Measurements from ENCODE around the gene BLOC1S5.

The BLOC1S5 gene

DNA sequence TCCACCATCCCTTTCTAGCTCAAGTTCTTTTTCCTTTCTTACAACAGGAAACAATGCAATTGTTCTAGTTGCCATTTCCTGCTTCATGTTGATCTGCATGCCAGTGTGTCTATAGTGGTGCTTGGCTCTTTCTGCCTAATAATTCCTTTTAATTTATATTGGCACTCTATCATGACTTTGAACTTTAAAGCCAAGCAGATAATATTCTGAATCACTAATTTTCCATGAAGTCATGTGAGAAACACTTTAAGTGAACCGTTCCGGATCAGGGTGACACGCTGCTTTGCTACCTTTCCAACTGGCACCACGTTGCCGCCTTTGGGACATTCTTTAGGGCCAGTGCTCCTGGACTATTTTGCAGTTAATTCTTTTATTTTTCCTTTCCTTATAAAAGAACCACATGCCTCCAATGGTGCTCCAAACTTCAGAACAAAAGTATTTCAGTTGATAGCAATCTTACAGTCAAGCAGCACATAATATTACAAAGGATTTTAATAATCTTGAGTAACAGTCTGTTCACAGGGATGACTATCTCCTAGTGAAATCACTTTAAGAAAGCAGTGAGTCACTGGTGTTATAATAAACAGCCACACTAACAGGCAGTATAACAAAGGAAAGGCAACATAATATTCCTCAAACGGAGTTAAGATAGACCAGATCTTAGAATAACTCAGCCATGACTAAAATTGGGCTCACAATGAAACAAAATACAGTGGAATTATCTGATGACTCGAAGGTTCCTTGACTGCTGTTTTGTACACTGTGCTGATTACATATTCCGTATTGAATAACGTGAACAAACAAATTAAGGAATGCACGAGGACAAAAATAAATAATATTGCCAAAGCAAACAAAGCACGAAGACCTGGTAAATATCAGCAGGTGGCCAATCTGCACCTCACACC is 19.0 kb upstream of the BLOC1S5 start (continued):
- TF ChIP-seq, protein P1, sequence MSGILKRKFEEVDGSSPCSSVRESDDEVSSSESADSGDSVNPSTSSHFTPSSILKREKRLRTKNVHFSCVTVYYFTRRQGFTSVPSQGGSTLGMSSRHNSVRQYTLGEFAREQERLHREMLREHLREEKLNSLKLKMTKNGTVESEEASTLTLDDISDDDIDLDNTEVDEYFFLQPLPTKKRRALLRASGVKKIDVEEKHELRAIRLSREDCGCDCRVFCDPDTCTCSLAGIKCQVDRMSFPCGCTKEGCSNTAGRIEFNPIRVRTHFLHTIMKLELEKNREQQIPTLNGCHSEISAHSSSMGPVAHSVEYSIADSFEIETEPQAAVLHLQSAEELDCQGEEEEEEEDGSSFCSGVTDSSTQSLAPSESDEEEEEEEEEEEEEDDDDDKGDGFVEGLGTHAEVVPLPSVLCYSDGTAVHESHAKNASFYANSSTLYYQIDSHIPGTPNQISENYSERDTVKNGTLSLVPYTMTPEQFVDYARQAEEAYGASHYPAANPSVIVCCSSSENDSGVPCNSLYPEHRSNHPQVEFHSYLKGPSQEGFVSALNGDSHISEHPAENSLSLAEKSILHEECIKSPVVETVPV (CRISPR knock-in tag; IDR thresholded peaks at IDR 0.05), result no peak
- TF ChIP-seq TCF4 (CRISPR knock-in tag; IDR thresholded peaks at IDR 0.05; ENCODE audit: borderline replicate concordance), result no peak
- TF ChIP-seq TOX (CRISPR knock-in tag; IDR thresholded peaks at IDR 0.05; ENCODE audit: borderline replicate concordance), result no peak
- TF ChIP-seq BACH2 (CRISPR knock-in tag; IDR thresholded peaks at IDR 0.05; ENCODE audit: borderline replicate concordance), result no peak
- TF ChIP-seq, protein P2, sequence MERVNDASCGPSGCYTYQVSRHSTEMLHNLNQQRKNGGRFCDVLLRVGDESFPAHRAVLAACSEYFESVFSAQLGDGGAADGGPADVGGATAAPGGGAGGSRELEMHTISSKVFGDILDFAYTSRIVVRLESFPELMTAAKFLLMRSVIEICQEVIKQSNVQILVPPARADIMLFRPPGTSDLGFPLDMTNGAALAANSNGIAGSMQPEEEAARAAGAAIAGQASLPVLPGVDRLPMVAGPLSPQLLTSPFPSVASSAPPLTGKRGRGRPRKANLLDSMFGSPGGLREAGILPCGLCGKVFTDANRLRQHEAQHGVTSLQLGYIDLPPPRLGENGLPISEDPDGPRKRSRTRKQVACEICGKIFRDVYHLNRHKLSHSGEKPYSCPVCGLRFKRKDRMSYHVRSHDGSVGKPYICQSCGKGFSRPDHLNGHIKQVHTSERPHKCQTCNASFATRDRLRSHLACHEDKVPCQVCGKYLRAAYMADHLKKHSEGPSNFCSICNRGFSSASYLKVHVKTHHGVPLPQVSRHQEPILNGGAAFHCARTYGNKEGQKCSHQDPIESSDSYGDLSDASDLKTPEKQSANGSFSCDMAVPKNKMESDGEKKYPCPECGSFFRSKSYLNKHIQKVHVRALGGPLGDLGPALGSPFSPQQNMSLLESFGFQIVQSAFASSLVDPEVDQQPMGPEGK (CRISPR knock-in tag; IDR thresholded peaks at IDR 0.05; ENCODE audit: borderline replicate concordance), result peak; percentile 62; the same call in 1 of the 2 replicates
- TF ChIP-seq GLIS3 (CRISPR knock-in tag; IDR thresholded peaks at IDR 0.05), result no peak
- TF ChIP-seq ZNF70 (CRISPR knock-in tag; IDR thresholded peaks at IDR 0.05), result no peak
- TF ChIP-seq, protein P3, sequence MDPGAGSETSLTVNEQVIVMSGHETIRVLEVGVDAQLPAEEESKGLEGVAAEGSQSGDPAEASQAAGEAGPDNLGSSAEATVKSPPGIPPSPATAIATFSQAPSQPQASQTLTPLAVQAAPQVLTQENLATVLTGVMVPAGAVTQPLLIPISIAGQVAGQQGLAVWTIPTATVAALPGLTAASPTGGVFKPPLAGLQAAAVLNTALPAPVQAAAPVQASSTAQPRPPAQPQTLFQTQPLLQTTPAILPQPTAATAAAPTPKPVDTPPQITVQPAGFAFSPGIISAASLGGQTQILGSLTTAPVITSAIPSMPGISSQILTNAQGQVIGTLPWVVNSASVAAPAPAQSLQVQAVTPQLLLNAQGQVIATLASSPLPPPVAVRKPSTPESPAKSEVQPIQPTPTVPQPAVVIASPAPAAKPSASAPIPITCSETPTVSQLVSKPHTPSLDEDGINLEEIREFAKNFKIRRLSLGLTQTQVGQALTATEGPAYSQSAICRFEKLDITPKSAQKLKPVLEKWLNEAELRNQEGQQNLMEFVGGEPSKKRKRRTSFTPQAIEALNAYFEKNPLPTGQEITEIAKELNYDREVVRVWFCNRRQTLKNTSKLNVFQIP (CRISPR knock-in tag; IDR thresholded peaks at IDR 0.05; ENCODE audit: borderline replicate concordance, low read depth), result no peak
- no peak for TF ChIP-seq ESRRG (CRISPR knock-in tag; IDR thresholded peaks at IDR 0.05)
- no peak for TF ChIP-seq ZNF565 (CRISPR knock-in tag; conservative IDR thresholded peaks at IDR 0.05; ENCODE audit: low read depth)
- TF ChIP-seq ARNTL (CRISPR knock-in tag; IDR thresholded peaks at IDR 0.05; ENCODE audit: borderline replicate concordance, low read depth), result no peak
- TF ChIP-seq ZFP3 (CRISPR knock-in tag; IDR thresholded peaks at IDR 0.05), result 0 out of 2 replicates have a peak, but pooled peaks have one; percentile 55
- TF ChIP-seq ISL1 (CRISPR knock-in tag; IDR thresholded peaks at IDR 0.05), result peak; percentile 88

DNA sequence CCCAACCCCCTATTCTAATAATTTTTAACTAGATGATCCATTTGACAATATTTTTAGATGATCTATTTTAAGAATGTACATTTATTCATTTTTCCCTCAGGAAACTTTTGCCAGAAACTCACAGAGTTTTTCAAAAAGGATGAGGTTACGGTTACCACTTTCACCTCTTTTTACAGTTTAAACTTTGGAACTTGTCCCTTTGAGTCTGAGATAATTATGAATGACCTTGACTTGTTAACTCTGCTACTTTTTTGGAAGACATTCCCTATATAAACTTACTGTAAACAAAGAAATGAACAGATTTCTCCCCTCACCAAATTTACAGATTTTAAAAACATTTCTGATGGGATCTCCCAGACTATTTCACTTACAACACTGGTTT is 18.4 kb upstream of the BLOC1S5 start:
- ATAC-seq, result no peak
- TF ChIP-seq BACH2 (CRISPR knock-in tag; IDR thresholded peaks at IDR 0.05; ENCODE audit: borderline replicate concordance) (no peak), CSDC2 (CRISPR knock-in tag; IDR thresholded peaks at IDR 0.05) (no peak), ZNF8 (CRISPR knock-in tag; IDR thresholded peaks at IDR 0.05) (no peak), ESRRG (CRISPR knock-in tag; IDR thresholded peaks at IDR 0.05) (no peak), ISL1 (CRISPR knock-in tag; IDR thresholded peaks at IDR 0.05) (no peak), ZC3H10 (CRISPR knock-in tag; IDR thresholded peaks at IDR 0.05) (no peak), ZFP30 (CRISPR knock-in tag; IDR thresholded peaks at IDR 0.05) (no peak), GLIS3 (CRISPR knock-in tag; IDR thresholded peaks at IDR 0.05) (no peak)
- TF ChIP-seq, protein P2 (CRISPR knock-in tag; IDR thresholded peaks at IDR 0.05; ENCODE audit: borderline replicate concordance), result no peak
- TF ChIP-seq, protein P4, sequence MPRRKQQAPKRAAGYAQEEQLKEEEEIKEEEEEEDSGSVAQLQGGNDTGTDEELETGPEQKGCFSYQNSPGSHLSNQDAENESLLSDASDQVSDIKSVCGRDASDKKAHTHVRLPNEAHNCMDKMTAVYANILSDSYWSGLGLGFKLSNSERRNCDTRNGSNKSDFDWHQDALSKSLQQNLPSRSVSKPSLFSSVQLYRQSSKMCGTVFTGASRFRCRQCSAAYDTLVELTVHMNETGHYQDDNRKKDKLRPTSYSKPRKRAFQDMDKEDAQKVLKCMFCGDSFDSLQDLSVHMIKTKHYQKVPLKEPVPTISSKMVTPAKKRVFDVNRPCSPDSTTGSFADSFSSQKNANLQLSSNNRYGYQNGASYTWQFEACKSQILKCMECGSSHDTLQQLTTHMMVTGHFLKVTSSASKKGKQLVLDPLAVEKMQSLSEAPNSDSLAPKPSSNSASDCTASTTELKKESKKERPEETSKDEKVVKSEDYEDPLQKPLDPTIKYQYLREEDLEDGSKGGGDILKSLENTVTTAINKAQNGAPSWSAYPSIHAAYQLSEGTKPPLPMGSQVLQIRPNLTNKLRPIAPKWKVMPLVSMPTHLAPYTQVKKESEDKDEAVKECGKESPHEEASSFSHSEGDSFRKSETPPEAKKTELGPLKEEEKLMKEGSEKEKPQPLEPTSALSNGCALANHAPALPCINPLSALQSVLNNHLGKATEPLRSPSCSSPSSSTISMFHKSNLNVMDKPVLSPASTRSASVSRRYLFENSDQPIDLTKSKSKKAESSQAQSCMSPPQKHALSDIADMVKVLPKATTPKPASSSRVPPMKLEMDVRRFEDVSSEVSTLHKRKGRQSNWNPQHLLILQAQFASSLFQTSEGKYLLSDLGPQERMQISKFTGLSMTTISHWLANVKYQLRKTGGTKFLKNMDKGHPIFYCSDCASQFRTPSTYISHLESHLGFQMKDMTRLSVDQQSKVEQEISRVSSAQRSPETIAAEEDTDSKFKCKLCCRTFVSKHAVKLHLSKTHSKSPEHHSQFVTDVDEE (CRISPR knock-in tag; IDR thresholded peaks at IDR 0.05), result no peak
- TF ChIP-seq, protein P5, sequence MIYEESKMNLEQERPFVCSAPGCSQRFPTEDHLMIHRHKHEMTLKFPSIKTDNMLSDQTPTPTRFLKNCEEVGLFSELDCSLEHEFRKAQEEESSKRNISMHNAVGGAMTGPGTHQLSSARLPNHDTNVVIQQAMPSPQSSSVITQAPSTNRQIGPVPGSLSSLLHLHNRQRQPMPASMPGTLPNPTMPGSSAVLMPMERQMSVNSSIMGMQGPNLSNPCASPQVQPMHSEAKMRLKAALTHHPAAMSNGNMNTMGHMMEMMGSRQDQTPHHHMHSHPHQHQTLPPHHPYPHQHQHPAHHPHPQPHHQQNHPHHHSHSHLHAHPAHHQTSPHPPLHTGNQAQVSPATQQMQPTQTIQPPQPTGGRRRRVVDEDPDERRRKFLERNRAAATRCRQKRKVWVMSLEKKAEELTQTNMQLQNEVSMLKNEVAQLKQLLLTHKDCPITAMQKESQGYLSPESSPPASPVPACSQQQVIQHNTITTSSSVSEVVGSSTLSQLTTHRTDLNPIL (CRISPR knock-in tag; IDR thresholded peaks at IDR 0.05; ENCODE audit: low read depth), result no peak

Data from SK-N-SH treated with all-trans-retinoic acid at 6 μM for 48 hours (cell line).